GM21360 (cell line): ENCODE results near the gene KIF1B.
"Not testable (repeated sequence)": the region's sequence is repeated elsewhere in the genome, so short reads cannot be mapped to it uniquely, and the experiment has no call there.

Experiments used
- ATAC-seq: cut with Tn5 transposase; IDR thresholded peaks from one replicate; pipeline ENCODE4 v1.9.1; 2021; ENCODE audit warnings: mild to moderate bottlenecking, moderate library complexity; ENCODE audit not compliant: unreplicated experiment

KIF1B gene

DNA sequence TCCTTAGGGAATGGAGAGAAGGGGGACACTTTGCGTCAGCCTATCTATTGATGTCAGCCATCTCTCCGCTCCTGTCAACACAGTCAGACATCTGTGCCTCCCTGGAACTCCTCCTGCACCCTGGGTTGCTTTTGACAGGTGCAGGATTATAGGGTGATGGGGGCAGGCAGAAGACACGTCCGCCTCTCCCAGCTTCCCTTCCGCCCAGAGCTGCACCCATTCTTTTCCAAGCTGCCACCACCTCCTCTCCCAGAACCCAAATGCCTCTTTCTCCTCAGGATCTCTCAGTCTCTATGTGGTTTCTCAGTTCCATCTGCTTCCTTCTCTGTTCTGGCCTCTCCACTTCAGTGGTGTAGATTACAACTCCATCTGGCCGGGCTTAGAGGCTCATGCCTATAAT lies 17.1 kb upstream of the KIF1B start:
- no peak for ATAC-seq

DNA sequence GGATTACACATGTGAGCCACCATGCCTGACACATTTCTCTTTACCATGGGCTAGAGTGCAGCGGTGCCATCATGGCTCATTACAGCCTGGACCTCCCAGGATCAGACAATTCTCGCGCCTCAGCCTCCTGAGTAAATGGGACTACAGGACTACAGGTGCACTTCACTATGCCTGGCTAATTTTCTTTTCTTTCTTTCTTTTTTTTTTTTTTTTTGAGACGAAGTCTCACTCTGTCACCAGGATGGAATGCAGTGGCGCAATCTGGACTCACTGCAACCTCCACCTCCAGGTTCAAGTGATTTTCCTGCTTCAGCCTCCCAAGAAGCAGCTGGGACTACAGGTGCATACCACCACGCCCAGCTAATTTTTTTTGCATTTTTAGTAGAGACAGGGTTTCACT lies 14.8 kb upstream of the KIF1B start:
- ATAC-seq, result no peak

DNA sequence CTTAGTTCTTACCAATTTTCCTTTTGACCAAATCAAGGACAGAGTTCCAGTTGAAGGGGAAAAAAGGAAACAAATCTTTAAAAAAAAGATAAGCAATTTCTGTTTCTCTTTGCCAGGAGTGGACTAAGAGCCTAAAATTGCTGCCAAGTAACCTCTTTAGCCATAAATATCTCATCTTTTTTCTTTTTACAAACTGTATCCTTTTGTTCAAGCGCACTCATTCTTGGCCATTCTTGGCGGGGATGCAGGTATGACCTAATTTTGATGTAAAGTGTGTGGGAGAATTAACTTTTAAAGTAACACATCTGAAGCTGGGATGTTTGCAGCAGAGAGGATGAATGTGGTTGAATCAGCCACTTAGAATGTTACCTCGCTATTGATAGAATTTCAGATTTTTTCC lies 13.4 kb upstream of the KIF1B start:
- ATAC-seq, result no peak

DNA sequence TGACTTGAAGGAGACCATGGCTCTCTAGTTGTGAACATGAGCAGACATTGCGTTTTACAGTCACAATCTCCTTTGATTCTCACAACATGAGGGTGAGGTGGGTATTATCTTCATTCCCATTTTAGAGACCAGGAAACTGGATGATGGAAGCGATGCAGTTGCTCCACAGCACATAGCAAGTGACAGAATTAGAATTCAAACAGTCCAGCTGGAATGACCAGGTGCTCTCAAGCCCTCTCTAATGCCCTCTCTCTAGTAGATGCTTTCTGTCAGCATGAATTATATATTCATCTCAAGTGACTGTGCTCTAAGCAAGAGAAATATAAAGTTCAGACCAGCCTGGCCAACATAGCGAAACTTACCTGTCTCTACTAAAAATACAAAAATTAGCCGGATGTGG lies 9.8 kb upstream of the KIF1B start:
- no peak for ATAC-seq

DNA sequence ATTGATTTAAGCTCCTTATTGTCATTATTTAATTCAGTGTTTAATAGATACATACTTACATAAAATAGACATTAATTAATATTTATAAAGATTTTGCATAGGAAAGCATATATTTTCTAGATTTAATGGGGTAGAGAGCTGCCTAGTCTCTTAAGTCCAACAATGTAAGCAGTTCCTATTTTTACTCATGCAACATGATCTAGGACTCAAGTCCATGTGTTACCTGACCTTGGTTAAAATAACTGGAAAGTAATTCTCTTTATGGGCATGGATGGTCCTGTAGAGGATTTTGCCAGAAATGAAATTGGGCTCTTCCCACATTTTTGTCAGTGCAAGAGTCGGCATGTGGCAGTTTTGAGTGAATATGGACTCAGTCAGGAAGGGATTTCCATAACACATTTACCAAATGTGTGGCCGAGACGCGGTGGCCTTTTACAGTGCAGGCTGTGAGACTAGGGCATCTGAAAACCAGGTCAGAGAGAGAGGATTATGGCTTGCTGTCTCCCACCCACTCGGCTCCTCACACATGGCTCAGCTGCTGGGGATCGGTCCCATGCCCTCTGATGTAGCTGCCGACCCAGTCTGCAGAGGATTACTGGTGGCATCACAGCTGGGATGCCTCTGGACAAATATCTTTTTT lies 6.2 kb upstream of the KIF1B start:
- ATAC-seq, result no peak

DNA sequence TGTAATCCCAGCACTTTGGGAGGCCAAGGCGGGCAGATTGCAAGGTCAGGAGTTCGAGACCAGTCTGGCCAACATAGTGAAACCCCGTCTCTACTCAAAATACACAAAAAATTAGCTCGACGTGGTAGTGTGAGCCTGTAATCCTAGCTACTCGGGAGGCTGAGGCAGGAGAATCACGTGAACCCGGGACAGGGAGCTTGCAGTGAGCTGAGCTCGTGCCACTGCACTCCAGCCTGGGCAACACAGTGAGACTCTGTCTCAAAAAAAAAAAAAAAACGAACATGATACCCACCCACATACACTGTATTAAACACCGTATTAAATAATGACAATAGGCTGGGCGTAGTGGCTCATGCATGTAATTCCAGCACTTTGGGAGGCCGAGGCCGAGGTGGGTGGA lies 5.2 kb upstream of the KIF1B start:
- ATAC-seq, result not testable (repeated sequence)

DNA sequence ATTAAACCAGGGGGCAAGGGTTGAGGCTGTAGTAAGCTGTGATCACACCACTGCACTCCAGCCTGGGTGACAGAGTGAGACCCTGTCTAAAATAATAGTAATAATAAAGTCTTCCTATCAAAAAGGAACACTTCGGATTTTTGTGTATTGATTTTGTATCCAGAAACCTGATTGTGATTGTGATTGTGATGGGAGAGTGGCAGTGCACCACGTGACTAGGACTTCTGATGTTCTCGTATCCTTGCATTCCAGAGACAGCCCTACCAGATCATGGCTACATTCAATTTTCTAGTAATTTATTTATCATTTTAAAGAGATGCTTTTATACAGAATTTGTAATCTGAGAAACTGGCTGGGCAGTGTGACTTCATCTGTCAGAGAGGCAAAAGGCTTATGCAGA lies 2.6 kb upstream of the KIF1B start:
- ATAC-seq, result no peak

DNA sequence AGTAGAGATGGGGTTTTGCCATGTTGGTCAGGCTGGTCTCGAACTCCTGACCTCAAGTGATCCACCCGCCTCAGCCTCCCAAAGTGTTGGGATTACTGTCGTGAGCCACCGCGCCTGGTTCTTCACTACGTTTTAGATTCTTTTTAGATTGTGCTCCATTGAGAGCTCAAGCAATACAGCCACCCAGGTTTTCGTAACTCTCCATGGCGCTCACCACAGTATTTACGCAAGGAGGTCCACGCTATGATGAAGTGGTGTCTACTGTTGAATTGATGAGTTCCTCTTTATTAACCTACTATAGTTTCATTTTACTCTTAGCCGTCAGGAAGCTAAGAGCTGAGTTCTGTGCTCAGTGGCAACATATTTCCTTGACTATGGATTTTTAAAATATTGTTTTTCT lies 1.8 kb upstream of the KIF1B start:
- no peak for ATAC-seq

DNA sequence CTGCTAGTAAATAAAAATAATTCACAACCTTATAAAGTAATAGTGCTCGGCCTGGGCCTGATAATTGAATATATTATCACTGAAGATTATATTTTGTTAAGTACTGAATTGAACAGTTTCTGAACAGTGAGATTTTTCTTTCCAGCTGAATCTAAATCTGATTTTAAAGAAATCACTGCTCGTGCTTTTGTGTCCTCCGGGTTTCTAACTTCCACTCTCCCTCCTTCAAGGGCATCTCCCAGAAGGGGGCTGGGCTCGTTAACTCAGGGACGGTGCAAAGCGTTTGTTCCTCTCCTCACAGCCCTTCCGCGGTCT lies 823 bp upstream of the KIF1B start:
- ATAC-seq, result no peak

DNA sequence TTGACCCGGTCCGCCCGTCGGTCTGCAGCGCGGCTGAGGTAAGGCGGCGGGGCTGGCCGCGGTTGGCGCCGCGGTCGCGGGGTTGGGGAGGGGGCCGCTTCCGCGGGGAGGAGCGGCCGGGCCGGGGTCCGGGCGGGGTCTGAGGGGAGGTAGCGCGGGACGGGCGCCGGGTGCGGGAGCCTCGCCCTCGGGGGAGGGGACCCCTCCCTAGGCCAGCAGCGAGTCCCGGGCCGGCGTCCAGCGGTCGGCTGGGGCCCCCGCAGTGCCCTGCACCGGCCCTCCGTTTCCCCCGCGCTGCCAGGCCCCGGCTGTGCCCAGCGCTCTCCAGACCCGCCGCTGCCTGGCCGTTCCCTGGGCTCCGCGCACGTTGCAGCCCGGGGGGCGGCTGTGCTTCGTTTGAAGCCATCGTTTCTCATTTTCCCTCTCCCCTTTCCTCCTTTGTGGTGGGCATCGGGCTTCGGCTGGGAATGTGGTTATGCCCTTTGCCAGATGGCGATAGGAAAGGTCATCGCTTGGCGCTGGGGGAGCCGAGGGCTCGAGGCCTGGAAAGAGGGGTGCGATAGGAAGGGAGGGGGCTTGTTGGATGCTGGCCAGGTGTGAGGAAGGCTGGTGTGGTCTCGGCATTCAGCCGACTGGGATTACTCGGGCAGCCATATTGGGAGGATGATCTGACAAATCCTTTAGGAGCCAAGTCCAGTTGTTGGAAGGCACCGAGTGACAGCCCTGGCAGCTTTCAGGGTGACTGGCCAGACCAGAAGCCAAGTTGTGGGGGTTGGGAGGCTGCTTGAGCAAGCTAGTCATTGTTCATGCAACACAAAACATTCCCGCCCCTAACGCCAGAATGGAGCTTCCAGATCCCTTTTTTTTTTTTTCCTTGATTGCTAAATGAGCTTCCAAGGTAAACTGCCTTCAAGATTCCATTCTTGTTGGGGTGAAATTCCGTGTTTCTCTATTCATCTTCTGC lies 753 bp downstream of the KIF1B start:
- peak; percentile 11 for ATAC-seq

DNA sequence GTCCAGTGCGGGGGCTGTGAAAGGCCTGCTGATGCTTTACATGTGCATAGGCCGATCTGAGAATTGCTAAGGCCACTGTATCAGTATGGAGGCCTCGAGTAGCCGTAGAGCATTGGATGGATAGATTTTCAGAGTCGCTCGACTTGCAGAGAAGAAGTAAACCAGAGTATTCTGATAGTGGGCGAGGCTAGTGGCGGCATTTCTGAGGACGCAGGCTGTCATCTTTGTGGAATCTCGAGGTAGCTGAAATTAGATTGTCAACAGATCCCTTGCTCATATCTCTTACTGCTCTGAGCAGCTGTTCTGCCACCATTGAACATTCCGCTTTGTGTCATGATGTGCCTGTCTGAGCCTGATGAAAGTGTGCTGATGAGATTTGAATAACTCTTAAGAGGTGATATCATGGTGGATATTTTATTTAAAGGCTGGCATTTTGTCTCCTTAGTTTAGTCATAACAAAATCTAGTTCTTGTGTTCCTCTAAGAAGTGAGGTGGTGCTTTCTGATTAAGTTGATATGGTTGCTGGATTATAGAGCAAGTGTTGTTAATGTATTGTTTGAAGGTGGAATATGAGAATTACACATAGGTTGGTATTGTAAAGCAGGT lies 1.5 kb downstream of the KIF1B start:
- ATAC-seq, result no peak

DNA sequence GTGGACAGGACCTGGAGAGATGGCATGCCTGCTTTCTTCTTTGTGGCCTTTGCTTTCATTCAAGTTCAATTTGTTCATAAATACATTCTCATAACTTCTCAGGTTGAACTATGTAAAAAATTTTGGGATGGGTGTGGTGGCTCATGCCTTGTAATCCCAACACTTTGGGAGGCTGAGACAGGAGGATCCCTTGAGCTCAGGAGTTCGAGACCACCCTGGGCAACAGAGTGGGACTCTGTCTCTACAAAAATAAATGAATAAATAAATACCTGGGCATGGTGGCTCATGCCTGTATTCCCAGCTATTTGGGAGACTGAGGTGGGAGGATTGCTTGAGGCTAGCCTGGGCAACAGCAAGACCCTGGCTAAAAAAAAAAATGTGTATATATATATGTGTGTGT lies 2.1 kb downstream of the KIF1B start:
- ATAC-seq, result no peak

DNA sequence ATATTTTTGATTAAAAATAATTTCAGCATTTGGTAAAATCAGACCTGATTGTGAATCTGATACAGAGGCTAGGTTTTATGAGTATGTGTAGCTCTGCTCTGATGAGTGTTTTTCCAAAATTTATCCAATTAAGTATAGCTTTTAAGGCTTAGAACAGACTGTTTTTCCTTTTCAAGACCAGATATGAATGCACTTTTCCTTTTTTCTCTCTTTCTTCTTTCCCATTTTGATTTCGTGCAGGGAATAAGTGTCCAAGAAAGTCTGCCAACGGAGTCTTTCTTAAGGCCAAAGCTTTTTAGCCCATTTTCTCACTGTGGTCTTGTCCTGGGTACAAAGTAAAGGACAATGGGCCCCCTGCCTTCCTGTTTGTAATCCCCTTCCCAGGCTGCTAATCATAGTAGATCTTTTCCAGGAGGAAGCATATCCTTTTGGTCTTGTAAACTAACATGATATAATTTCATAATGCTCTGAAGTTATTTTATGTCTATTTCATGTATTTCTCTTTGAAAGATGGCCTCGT lies 2.9 kb downstream of the KIF1B start:
- no peak for ATAC-seq

DNA sequence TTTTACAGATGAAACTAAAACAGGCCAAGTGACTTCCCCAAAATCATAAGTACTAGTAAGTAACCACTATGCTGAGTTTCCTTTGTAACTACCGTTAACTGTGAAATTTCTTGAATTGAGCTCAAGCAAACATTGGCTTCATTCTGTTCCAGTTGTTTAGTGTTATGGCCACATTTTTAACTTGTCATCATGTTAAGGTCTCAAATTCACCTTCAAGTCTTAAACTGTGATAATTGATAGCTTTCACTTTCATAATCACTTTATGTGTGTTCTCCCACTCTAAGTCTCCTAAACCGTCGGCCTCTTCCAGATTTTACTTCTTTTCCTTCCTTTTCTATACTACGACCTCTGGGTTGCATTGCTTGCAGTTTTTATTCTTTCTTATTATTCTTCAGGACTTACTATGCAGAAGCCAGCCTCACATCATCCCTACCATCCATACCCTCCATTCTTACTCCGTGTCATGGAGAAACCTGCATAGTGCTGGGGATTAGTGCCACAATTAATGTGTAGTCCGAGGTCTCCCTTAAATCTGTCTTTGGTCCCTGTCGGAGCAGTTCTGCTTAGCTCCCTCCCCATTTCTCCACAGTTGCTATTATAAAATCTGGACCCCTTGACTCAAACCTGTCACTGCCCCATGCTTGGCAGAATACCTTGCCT lies 5.8 kb downstream of the KIF1B start:
- no peak for ATAC-seq

DNA sequence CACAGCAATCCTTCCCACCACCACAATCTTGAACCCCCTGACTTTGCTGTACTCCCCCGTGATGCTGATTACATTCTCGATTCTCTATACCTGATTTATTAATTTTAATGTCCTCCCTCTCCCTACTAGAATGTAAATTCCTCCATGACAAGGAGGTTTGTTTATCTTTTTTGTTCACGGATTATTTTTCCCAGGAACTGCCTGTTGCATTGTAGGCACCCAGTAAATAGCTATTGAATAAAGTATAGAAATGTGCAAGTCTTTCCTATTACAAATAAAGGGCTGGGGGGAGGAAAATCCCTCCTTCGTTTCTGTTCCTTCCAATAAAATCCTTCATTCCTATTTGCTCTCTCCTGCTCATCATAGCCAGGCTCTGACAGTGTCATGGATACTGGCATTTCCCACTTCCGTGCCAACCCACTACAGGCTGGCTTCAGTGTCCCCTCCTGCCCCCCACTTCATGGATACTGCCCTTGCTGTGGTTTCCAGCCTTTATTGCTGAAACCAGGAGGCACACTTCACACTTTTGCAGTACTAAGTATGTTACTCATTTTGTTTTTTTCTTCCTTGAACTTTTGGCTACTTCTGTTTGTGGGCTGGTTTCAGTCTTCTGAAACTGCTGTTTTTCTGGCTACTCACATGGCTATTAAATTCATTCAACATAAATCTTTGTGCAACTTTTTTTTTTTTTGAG lies 7.5 kb downstream of the KIF1B start:
- ATAC-seq, result no peak

DNA sequence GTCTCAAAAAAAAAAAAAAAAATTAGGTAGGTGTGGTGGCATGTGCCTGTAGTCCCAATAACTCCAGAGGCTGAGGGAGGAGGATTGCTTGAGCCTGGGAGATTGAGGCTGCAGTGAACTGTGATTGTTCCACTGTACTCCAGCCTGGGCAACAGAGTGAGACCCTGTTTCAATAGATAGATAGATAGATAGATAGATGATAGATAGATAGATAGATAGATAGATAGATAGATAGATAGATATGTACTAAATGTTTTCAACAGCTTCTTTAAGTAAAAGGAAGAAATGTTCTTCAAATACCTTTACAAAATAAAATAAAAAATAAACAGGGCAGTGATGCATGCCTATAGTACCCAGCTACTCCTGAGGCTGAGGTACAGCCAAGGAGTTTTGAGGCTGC lies 9.8 kb downstream of the KIF1B start:
- no peak for ATAC-seq

DNA sequence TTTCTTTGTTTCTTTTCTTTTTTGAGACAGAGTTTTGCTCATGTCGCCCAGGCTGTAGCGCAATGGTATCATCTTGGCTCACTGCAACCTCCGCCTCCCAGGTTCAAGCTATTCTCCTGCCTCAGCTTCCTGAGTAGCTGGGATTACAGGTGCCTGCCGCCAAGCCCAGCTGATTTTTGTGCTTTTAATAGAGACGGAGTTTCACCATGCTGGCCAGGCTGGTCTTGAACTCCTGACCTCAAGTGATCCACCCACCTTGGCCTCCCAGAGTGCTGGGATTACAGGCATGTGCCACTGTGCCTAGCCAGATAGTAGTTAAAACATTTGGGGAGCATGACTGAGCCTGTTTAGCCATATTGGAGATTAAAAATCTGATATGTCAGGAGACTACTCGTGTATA lies 10.3 kb downstream of the KIF1B start:
- not testable (repeated sequence) for ATAC-seq

DNA sequence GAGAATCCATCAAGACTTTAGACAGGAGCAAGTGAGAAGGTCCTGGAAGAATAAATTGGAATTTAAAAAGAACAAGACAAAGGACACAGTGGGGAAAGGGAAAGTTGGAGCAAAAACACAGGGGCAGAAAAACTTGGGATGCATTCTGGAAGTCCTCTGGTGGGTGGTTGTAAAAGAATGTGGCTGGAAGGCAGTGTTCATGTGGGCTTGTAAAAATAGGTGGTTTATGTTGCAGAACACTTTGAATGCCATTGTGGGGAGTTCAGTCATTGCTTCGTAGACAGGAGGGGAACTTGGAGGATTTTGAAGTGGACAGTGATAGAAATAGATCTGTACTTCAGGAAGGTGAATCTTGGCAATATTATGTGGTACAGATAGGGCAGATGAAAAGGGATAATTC lies 15.2 kb downstream of the KIF1B start:
- ATAC-seq, result no peak

DNA sequence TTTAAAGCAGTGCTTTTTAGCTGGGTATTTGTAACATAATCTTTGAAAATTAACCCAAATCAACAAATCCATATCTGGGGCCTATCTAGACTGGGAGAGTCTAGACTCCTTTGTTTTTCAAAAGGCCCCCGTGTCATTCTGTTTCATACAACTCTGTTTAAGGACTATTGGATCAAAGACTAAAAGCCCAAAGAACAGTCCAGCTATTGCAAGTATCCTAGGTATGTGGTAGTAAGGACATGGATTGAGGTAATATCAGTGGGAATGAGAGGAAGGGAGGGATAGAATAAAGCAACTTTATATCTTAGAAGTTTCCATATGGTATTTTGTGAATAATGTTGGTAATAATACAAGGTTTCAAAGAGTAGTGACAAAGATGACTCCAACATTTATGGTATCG lies 18.2 kb downstream of the KIF1B start:
- ATAC-seq, result no peak

DNA sequence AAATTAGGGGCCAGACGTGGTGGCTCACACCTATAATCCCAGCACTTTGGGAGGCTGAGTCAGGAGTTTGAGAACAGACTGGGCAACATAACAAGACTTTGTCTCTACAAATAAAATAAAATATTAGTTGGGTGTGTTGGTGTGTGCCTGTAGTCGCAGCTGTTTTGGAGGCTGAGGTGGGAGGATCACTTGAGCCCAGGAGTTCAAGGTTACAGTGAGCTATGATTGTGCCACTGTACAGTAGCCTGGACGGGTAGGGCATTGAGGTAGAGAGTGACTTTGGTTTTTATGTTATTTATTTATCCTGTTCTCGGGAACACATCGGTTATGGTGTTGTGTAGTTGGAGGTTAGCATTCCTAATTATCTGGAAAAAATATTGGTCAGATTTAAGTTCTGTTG lies 19.5 kb downstream of the KIF1B start:
- no peak for ATAC-seq

DNA sequence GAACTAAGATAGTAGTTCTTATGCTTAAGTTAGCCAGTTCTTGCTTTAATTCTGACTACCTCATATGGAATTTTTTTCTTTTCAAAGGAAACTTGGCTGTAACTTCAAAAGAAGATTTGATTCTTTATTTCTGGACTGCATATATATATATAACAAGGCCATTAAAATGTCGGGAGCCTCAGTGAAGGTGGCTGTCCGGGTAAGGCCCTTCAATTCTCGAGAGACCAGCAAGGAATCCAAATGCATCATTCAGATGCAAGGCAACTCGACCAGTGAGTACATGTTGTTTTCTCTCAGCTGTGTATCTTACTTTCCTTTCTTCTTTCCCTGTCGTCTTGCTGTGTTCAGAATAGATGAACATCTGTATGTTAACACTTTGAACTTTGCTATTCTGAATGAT lies 21.8 kb downstream of the KIF1B start:
- no peak for ATAC-seq
